GM23338 (cell line): ENCODE data around the gene ACSS3.

ENCODE experiments used
- CREB1 ChIP-seq: fragments of 250-450 bp; sonication (Bioruptor Pico); IDR thresholded peaks from 2 replicates; pipeline ENCODE4 v1.5.0; 2020; ENCODE audit warnings: low read depth, mild to moderate bottlenecking, moderate library complexity
- EZH2 ChIP-seq: fragments of 200-600 bp; sonication (generic); IDR thresholded peaks from one replicate; pipeline ENCODE4 v1.8.0; 2017; ENCODE audit warnings: antibody characterized with exemption, mild to moderate bottlenecking, low read depth; ENCODE audit not compliant: unreplicated experiment
- EZH2phosphoT487 ChIP-seq: fragments of 200-600 bp; sonication (generic); IDR thresholded peaks from one replicate; pipeline ENCODE4 v1.8.1; 2018; ENCODE audit warnings: antibody characterized with exemption; ENCODE audit not compliant: unreplicated experiment
- JUNB ChIP-seq: IDR thresholded peaks from one replicate; pipeline ENCODE4 v1.6.1; 2016; ENCODE audit warnings: antibody characterized with exemption; ENCODE audit not compliant: unreplicated experiment
- NANOG ChIP-seq: IDR thresholded peaks from 2 replicates; pipeline ENCODE4 v1.6.1; 2016; ENCODE audit warnings: antibody characterized with exemption, borderline replicate concordance
- POLR2AphosphoS5 ChIP-seq: IDR thresholded peaks from 2 replicates; pipeline ENCODE4 v1.6.1; 2016; ENCODE audit warnings: antibody characterized with exemption, low read depth
- ZNF331 ChIP-seq: fragments of 250-450 bp; sonication (Bioruptor Pico); IDR thresholded peaks from 2 replicates; pipeline ENCODE4 v1.5.0; 2020; ENCODE audit warnings: low read depth, mild to moderate bottlenecking, moderate library complexity
- TF ChIP-seq, protein P1 (sequence below), 2 experiments: fragments of 200-600 bp in 1 of 2; sonication (generic) in 1 of 2; conservative IDR thresholded peaks; 2 replicates each; pipeline versions ENCODE4 v1.5.1 to v1.6.1; 2016 to 2017; ENCODE audit warnings: antibody characterized with exemption in 2 of 2, low read depth in 2 of 2, mild to moderate bottlenecking in 2 of 2, moderate library complexity in 1 of 2
- TF ChIP-seq, protein P2 (sequence below): IDR thresholded peaks from one replicate; pipeline ENCODE4 v1.6.1; 2018; ENCODE audit warnings: antibody characterized with exemption; ENCODE audit not compliant: unreplicated experiment
- TF ChIP-seq, protein P3 (sequence below): IDR thresholded peaks from 2 replicates; pipeline ENCODE4 v1.6.1; 2016; ENCODE audit warnings: antibody characterized with exemption
- TF ChIP-seq, protein P4 (sequence below): fragments of 250-450 bp; sonication (Bioruptor Pico); IDR thresholded peaks from 2 replicates; pipeline ENCODE4 v1.5.0; 2020; ENCODE audit warnings: mild to moderate bottlenecking, moderate library complexity

DNA sequence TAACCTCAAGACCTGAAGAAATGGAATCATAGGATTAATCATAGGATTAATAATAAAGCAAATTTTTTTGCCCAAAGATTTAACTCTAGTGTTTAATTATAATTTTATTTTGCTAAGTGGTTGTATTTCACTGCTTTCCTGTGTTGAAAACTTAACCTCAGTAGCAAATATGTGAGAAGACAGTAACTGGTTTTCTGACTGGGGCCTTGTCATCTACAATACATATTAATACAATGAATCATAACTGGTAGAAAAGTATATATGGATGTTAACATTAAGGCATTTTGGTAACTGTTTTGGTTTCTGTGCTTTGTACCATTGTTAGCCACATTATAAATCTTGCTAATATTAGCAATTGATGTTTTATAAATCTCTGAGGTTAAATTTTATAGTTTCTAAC is 92.2 kb downstream of the ACSS3 start:
- TF ChIP-seq, protein P1, sequence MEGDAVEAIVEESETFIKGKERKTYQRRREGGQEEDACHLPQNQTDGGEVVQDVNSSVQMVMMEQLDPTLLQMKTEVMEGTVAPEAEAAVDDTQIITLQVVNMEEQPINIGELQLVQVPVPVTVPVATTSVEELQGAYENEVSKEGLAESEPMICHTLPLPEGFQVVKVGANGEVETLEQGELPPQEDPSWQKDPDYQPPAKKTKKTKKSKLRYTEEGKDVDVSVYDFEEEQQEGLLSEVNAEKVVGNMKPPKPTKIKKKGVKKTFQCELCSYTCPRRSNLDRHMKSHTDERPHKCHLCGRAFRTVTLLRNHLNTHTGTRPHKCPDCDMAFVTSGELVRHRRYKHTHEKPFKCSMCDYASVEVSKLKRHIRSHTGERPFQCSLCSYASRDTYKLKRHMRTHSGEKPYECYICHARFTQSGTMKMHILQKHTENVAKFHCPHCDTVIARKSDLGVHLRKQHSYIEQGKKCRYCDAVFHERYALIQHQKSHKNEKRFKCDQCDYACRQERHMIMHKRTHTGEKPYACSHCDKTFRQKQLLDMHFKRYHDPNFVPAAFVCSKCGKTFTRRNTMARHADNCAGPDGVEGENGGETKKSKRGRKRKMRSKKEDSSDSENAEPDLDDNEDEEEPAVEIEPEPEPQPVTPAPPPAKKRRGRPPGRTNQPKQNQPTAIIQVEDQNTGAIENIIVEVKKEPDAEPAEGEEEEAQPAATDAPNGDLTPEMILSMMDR (conservative IDR thresholded peaks at IDR 0.05; ENCODE audit: low read depth in 2 of 2): no peak
- TF ChIP-seq EZH2phosphoT487: no peak
- no peak for TF ChIP-seq CREB1 (CRISPR knock-in tag)
- TF ChIP-seq POLR2AphosphoS5: no peak
- TF ChIP-seq EZH2: no peak
- TF ChIP-seq, protein P2, sequence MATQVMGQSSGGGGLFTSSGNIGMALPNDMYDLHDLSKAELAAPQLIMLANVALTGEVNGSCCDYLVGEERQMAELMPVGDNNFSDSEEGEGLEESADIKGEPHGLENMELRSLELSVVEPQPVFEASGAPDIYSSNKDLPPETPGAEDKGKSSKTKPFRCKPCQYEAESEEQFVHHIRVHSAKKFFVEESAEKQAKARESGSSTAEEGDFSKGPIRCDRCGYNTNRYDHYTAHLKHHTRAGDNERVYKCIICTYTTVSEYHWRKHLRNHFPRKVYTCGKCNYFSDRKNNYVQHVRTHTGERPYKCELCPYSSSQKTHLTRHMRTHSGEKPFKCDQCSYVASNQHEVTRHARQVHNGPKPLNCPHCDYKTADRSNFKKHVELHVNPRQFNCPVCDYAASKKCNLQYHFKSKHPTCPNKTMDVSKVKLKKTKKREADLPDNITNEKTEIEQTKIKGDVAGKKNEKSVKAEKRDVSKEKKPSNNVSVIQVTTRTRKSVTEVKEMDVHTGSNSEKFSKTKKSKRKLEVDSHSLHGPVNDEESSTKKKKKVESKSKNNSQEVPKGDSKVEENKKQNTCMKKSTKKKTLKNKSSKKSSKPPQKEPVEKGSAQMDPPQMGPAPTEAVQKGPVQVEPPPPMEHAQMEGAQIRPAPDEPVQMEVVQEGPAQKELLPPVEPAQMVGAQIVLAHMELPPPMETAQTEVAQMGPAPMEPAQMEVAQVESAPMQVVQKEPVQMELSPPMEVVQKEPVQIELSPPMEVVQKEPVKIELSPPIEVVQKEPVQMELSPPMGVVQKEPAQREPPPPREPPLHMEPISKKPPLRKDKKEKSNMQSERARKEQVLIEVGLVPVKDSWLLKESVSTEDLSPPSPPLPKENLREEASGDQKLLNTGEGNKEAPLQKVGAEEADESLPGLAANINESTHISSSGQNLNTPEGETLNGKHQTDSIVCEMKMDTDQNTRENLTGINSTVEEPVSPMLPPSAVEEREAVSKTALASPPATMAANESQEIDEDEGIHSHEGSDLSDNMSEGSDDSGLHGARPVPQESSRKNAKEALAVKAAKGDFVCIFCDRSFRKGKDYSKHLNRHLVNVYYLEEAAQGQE: no peak
- TF ChIP-seq NANOG: no peak
- TF ChIP-seq JUNB: no peak
- no peak for TF ChIP-seq ZNF331
- TF ChIP-seq, protein P3, sequence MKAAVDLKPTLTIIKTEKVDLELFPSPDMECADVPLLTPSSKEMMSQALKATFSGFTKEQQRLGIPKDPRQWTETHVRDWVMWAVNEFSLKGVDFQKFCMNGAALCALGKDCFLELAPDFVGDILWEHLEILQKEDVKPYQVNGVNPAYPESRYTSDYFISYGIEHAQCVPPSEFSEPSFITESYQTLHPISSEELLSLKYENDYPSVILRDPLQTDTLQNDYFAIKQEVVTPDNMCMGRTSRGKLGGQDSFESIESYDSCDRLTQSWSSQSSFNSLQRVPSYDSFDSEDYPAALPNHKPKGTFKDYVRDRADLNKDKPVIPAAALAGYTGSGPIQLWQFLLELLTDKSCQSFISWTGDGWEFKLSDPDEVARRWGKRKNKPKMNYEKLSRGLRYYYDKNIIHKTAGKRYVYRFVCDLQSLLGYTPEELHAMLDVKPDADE: no peak
- TF ChIP-seq, protein P4, sequence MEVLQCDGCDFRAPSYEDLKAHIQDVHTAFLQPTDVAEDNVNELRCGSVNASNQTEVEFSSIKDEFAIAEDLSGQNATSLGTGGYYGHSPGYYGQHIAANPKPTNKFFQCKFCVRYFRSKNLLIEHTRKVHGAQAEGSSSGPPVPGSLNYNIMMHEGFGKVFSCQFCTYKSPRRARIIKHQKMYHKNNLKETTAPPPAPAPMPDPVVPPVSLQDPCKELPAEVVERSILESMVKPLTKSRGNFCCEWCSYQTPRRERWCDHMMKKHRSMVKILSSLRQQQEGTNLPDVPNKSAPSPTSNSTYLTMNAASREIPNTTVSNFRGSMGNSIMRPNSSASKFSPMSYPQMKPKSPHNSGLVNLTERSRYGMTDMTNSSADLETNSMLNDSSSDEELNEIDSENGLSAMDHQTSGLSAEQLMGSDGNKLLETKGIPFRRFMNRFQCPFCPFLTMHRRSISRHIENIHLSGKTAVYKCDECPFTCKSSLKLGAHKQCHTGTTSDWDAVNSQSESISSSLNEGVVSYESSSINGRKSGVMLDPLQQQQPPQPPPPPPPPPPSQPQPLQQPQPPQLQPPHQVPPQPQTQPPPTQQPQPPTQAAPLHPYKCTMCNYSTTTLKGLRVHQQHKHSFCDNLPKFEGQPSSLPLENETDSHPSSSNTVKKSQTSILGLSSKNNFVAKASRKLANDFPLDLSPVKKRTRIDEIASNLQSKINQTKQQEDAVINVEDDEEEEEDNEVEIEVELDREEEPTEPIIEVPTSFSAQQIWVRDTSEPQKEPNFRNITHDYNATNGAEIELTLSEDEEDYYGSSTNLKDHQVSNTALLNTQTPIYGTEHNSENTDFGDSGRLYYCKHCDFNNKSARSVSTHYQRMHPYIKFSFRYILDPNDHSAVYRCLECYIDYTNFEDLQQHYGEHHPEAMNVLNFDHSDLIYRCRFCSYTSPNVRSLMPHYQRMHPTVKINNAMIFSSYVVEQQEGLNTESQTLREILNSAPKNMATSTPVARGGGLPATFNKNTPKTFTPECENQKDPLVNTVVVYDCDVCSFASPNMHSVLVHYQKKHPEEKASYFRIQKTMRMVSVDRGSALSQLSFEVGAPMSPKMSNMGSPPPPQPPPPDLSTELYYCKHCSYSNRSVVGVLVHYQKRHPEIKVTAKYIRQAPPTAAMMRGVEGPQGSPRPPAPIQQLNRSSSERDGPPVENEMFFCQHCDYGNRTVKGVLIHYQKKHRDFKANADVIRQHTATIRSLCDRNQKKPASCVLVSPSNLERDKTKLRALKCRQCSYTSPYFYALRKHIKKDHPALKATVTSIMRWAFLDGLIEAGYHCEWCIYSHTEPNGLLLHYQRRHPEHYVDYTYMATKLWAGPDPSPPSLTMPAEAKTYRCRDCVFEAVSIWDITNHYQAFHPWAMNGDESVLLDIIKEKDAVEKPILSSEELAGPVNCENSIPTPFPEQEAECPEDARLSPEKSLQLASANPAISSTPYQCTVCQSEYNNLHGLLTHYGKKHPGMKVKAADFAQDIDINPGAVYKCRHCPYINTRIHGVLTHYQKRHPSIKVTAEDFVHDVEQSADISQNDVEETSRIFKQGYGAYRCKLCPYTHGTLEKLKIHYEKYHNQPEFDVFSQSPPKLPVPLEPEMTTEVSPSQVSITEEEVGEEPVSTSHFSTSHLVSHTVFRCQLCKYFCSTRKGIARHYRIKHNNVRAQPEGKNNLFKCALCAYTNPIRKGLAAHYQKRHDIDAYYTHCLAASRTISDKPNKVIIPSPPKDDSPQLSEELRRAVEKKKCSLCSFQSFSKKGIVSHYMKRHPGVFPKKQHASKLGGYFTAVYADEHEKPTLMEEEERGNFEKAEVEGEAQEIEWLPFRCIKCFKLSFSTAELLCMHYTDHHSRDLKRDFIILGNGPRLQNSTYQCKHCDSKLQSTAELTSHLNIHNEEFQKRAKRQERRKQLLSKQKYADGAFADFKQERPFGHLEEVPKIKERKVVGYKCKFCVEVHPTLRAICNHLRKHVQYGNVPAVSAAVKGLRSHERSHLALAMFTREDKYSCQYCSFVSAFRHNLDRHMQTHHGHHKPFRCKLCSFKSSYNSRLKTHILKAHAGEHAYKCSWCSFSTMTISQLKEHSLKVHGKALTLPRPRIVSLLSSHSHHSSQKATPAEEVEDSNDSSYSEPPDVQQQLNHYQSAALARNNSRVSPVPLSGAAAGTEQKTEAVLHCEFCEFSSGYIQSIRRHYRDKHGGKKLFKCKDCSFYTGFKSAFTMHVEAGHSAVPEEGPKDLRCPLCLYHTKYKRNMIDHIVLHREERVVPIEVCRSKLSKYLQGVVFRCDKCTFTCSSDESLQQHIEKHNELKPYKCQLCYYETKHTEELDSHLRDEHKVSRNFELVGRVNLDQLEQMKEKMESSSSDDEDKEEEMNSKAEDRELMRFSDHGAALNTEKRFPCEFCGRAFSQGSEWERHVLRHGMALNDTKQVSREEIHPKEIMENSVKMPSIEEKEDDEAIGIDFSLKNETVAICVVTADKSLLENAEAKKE (CRISPR knock-in tag): no peak
